ENCODE measurements around the gene GPC6.

DNA sequence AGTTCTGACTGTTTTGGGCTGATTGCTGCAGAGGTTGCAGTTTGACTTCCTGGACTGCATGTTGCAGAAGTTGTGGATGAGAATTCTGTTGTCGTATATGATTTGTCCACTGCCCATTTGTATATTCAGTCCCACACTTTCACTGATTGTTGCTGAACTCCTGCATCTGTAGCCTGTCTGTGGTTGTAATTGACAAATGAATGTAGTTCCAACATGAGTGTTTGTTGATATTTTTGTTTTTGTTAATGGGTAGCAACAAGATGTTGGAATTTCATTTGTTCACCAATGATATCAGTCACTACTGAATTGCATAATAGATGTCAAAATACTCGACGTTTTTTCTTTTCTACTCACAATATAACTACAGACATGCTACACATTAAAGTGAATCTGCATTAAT is 719.0 kb downstream of the GPC6 start:
- TF ChIP-seq, protein P1, sequence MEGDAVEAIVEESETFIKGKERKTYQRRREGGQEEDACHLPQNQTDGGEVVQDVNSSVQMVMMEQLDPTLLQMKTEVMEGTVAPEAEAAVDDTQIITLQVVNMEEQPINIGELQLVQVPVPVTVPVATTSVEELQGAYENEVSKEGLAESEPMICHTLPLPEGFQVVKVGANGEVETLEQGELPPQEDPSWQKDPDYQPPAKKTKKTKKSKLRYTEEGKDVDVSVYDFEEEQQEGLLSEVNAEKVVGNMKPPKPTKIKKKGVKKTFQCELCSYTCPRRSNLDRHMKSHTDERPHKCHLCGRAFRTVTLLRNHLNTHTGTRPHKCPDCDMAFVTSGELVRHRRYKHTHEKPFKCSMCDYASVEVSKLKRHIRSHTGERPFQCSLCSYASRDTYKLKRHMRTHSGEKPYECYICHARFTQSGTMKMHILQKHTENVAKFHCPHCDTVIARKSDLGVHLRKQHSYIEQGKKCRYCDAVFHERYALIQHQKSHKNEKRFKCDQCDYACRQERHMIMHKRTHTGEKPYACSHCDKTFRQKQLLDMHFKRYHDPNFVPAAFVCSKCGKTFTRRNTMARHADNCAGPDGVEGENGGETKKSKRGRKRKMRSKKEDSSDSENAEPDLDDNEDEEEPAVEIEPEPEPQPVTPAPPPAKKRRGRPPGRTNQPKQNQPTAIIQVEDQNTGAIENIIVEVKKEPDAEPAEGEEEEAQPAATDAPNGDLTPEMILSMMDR (IDR thresholded peaks at IDR 0.05; ENCODE audit: insufficient read depth, low read length) = no peak
- TF ChIP-seq, protein P2, sequence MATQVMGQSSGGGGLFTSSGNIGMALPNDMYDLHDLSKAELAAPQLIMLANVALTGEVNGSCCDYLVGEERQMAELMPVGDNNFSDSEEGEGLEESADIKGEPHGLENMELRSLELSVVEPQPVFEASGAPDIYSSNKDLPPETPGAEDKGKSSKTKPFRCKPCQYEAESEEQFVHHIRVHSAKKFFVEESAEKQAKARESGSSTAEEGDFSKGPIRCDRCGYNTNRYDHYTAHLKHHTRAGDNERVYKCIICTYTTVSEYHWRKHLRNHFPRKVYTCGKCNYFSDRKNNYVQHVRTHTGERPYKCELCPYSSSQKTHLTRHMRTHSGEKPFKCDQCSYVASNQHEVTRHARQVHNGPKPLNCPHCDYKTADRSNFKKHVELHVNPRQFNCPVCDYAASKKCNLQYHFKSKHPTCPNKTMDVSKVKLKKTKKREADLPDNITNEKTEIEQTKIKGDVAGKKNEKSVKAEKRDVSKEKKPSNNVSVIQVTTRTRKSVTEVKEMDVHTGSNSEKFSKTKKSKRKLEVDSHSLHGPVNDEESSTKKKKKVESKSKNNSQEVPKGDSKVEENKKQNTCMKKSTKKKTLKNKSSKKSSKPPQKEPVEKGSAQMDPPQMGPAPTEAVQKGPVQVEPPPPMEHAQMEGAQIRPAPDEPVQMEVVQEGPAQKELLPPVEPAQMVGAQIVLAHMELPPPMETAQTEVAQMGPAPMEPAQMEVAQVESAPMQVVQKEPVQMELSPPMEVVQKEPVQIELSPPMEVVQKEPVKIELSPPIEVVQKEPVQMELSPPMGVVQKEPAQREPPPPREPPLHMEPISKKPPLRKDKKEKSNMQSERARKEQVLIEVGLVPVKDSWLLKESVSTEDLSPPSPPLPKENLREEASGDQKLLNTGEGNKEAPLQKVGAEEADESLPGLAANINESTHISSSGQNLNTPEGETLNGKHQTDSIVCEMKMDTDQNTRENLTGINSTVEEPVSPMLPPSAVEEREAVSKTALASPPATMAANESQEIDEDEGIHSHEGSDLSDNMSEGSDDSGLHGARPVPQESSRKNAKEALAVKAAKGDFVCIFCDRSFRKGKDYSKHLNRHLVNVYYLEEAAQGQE (IDR thresholded peaks at IDR 0.05; ENCODE audit: insufficient replicate concordance, low read depth) = no peak
- TF ChIP-seq POLR2AphosphoS5 (IDR thresholded peaks at IDR 0.05; ENCODE audit: low read depth) (no peak), SPI1 (IDR thresholded peaks at IDR 0.05; ENCODE audit: borderline replicate concordance, low read depth) (no peak)

All from HL-60 (cell line).